B cell (primary cell): Measurements from ENCODE around the gene ZNF662.

Source experiments
- CTCF ChIP-seq: fragments of 200-600 bp; IDR thresholded peaks from one replicate; pipeline ENCODE4 v1.8.0; 2022; ENCODE audit warnings: antibody characterized with exemption, mild to moderate bottlenecking
- EZH2 ChIP-seq: IDR thresholded peaks from 2 replicates; pipeline ENCODE4 v1.6.1; 2012; ENCODE audit warnings: borderline replicate concordance, low read depth, mild to moderate bottlenecking, moderate library complexity, low read length; ENCODE audit not compliant: insufficient read depth, poor library complexity, severe bottlenecking

GRCh38 chr3:42902257-42902656 lies 3.7 kb upstream of the ZNF662 start:
- TF ChIP-seq CTCF (no peak), EZH2 (no peak)
